Fibroblast of skin of back (primary cell): Measurements from ENCODE around the gene ZNF148. TPM values are rescaled to one million over a fixed set of nuclear protein-coding genes. Genes with fewer than 3 reads are reported as not detected.
A peak's percentile ranks its signal among the peaks of the same experiment; 100 is the strongest.
"Not testable (repeated sequence)": the region's sequence is repeated elsewhere in the genome, so short reads cannot be mapped to it uniquely, and the experiment has no call there.

ENCODE experiments used
- DNase-seq: peaks from one replicate; pipeline ENCODE4 v3.0.0-alpha.2; 2013
- polyA plus RNA-seq, 2 experiments: library from polyadenylated mRNA; unstranded; fragments of 120-200 nt; gene quantifications; one replicate each; pipeline ENCODE4 v1.2.1, GENCODE V29; 2013; ENCODE audit not compliant: insufficient read length in 2 of 2

The ZNF148 gene, protein sequence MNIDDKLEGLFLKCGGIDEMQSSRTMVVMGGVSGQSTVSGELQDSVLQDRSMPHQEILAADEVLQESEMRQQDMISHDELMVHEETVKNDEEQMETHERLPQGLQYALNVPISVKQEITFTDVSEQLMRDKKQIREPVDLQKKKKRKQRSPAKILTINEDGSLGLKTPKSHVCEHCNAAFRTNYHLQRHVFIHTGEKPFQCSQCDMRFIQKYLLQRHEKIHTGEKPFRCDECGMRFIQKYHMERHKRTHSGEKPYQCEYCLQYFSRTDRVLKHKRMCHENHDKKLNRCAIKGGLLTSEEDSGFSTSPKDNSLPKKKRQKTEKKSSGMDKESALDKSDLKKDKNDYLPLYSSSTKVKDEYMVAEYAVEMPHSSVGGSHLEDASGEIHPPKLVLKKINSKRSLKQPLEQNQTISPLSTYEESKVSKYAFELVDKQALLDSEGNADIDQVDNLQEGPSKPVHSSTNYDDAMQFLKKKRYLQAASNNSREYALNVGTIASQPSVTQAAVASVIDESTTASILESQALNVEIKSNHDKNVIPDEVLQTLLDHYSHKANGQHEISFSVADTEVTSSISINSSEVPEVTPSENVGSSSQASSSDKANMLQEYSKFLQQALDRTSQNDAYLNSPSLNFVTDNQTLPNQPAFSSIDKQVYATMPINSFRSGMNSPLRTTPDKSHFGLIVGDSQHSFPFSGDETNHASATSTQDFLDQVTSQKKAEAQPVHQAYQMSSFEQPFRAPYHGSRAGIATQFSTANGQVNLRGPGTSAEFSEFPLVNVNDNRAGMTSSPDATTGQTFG
- 20.1 TPM for polyA plus RNA-seq (2013, experiment 1 of 2; ENCODE audit: insufficient read length)
- 21.8 TPM for polyA plus RNA-seq (2013, experiment 2 of 2; ENCODE audit: insufficient read length)

DNA sequence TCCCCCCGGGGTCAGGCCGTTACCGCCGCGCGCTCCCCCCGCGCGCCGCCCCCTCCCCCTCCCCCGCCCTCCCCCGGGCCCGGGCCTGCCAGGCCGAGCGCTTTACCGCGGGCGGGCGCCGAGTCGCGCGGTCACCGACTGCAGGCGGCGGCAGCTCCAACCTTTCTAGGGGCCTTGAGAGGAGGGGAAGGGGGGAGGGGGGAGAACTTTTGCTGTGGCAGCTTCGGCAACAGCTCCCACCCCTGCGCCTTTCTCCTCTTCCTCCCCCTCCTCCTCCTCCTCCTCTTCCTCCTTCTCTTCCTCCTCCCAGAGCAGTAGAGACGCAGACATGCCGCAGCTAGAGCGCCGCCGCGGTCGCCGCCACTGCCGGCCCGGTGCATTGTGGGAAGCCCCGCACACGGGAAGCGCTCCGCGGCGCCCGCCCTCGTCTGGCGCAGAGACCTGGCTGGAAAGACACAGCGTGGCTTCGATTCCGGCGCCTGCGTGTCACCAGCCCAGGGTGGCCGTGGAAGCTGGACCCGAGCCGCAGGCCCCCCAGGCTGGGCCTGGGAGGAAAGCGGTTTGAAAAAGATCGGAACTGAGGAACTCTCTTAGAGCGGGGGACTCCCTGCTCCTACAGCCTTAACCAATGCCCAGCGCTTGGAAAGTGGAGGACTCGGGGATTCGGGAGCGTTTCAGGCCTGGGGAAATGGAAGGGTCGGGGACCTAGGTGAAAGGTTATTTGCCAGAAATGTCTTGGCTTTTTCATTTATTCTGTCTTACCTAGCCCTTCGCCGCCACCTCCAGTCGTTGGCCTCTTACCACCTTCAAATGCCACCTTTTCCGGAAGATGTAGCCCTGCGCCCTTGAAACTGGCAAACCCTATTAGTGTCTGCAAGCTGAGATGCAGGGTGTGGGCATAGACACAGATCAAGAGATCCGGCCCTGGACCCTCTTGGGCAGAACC, at the start of gene ZNF148:
Gene ZNF148 (minus strand): TSS at position 330 of the 946 bp plus-strand sequence. CDS start 61,685 bp downstream, outside the sequence.
- DNase-seq = peak; percentile 90

DNA sequence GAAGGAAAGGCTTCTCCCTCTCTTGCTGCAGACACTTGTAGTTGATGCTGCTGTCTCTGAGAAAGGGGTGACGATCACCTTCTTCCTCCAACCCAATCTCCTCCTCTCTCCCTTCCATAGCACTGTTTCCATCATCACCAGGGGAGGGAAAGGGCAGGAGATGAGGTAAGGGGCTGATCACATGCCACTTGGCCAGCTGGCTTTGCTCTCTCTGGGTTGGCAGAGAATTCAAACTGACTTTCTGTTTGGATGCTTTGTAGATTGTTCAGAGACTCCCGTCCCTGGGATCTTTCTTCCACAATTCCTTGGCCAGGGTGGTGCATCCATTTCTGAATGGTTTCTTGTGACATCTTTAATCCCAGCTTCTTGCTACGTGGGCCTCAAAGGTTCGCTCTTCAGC, 43.2 kb upstream of the ZNF148 start:
- DNase-seq = no peak

DNA sequence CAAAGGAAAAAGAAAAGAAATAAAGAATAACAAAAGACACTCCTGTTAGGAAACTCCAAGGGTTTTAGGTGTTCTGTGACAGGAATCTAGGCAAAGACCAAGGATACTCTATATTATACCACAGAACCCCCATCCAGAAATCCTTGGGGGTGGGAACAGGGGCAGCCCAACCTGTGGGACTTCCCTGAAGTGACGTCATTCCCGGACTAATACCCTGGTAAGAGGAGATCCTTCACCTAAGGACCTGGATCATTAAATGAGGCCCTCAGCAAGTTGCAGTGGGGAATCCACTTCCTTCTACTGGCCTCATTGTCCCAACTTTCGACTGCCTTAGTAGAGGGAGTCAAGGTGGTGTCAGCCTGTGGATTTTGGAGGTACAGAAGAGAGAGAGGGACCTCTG, 41.1 kb upstream of the ZNF148 start:
- no peak for DNase-seq

DNA sequence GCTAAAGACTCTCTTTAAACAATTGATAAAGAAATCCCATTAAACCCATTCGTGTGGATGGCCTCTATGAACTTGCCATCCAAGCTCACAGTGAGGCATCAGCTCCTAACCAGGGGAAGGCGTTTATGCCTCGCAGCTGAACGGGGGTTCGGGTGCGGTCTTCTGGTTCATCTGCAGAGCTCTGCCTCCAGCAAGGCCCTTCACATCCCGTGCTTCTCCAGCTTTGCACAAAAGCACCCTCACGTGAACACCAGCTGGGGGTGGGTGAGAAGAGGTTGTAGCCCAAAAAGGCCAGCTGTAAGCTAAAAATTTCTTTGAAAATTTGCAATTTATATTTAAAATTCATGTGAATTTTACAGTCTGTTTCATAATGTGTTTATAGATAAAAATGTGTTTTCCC, 39.5 kb upstream of the ZNF148 start:
- no peak for DNase-seq

DNA sequence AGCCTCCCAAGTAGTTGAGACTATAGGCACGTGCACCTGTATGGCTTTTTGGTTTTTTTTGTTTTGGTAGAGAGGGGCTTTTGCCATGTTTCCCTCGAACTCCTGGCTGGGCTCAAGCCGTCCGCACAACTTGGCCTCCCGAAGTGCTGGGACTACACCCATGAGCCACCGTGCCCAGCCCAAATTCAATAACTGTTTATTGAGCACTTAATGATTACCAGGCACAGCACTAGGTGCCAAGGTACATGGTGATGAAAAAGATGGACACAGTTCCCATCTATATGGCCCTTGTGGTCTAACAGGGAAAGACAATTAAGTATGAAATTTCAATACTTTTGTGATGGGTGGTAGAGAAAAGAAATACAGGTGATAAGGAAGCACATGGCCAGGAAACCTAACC, 35.8 kb upstream of the ZNF148 start:
- no peak for DNase-seq

DNA sequence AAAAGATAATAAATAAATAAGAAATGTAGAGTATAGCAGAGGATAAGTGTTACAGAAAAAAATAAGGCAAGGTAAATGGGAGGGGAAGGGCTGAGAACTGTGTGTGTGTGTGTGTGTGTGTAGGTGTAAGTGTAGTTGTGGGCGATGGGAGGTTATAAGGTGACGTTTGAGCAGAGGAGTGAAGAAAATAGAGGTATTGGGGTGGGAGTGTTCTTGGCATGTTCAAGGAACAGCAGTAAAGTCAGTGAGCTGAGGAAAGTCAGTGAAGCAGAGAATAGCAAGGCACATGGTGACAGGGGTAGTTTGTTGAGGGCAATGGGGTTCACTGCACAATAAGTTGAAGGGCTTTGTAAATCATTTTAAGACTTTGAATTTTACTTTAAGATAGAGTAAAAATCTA, 30.9 kb upstream of the ZNF148 start:
- DNase-seq = no peak

DNA sequence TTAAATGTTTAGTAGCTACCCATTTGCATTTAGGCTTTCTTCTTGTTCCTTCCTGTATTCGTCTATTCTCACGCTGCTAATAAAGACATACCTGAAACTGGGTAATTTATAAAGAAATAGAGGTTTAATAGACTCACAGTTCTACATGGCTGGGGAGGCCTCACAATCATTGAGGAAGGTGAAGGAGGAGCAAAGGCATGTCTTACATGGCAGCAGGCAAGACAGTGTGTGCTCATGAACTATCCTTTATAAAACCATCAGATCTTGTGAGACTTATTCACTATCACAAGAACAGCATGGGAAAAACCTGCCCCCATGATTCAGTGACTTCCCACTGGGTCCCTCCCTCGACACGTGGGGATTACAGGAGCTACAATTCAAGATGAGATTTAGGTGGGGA, 30.4 kb upstream of the ZNF148 start:
- DNase-seq = not testable (repeated sequence)

DNA sequence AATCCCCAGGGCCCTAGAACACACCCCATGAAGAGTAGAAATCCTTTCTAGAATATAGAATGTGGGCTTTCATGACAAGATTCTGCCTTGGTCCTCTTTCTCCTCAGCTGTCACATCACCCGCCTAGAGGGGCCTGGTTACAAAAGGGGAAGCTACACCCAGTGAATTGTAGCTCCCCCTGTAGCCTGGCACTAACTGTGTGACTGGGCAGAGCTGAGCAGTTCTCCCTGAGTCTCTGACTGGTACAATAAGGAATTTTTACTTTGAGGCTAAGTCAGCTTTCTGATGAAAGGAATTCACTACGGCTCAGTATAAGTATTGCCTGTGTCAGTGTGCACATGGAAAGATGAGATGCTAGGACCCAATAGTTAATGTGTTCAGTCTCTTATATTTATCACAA, 28.7 kb upstream of the ZNF148 start:
- DNase-seq = peak; percentile 88

DNA sequence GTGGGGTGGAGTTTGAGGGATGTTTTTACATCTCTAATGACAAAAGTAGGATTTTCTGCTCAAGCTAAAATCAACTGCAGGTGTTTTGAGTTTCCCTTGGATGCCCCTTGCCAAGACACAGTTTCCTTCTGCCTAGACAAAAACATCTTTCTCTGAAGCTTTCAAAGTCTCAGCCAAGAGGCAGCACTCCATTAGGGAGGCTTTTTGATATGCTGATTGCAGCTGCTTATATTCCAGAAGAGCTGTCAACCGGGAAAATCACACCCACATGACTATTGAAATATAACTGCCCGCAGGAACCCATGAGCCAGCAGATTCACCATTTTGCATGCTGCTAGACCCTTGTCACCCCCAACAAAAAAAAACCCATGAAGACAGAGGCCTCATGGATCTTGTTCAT, 27.5 kb upstream of the ZNF148 start:
- DNase-seq = no peak

DNA sequence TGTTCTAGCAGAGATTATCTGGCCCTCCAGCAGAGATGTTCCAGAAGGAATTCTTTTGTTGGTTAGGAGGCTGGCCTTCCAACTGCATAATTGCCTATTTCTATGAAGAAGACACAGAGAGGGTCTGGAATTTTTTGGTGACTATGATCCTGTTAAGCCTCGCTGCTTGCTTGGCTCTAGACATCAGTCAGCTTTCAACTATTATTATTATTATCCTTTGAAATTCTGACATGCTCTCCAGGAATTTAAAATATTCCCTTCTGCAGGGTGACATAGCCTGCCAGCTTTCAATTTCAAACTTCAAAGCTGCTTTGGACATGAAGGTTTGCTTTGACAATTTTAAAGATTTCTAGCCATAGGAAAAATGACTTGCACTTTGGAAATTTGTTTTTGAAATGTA, 26.3 kb upstream of the ZNF148 start:
- peak; percentile 94 for DNase-seq

DNA sequence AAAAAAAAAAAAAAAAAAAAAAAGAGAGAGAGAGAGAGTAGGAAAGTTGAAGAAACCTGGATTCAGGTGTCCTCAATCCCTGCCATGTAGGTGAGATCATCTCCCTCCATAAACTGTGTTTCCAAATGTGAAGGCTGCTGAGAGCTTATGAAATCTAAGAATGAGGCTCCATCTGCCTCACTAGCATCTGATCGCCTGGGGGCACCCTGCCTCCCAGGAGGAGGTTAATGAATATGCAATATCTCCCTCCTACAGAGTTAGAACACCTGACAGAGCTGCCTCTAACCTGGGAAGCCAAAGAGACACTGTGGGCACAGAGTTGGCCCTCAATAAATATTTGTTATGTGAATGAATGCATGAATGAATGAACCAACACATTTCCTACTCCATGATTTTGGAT, 23.8 kb upstream of the ZNF148 start:
- DNase-seq = no peak

DNA sequence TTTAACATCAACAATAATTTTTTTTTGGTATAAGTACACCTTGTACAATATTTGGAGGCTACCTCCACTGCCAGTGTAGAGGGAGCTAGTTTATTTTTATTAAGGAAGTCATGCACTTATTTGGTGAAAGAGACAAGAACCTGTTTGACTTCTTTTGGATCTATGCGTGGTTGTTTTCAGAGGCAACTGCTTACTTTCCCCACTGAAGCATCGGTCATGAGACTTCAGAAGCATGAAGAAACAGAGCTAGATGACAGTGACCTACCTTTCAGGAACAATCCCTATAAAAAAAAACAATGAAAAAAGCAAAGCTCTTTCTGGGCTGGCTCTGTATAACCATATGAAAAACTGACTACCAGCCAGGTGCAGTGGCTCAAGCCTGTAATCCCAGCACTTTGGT, 20.0 kb upstream of the ZNF148 start:
- DNase-seq = no peak

DNA sequence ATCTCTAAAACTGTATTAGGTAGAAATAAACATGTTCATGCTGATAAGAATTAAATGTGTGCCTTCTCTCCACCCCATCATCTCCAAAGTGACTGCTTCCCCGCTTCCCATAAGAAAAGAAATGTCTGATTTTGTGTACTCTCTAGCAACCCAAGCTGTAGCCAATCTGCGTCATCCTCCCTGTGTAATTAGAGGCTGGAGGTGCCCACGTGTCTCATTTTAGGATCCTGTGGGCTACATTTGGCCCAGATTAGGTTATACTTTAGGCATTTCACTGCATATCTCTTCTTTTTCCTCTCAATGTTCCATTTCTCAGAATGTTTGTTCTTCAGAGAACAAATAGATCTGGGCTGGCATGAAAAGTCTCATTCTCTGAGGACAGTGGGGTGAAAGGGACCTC, 19.3 kb upstream of the ZNF148 start:
- DNase-seq = no peak

DNA sequence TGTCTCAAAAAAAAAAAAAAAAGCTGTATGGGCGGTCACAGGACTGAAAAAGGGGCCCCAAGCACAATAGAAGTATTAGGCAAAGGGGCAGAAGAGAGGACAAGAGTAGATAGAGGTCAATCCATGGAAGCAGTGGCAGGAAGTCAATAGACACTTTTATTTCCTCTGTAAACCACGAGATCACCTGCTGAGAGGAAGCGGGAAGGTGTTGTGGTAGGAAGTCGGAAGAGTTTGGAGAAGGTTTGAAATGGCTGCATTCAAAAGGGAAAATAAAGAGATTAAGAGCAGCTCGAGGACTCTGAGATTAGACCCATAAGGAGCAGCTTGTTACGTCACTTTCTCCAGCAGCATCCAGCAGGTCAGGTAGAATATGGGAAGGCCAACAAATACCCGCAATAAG, 14.2 kb upstream of the ZNF148 start:
- no peak for DNase-seq

DNA sequence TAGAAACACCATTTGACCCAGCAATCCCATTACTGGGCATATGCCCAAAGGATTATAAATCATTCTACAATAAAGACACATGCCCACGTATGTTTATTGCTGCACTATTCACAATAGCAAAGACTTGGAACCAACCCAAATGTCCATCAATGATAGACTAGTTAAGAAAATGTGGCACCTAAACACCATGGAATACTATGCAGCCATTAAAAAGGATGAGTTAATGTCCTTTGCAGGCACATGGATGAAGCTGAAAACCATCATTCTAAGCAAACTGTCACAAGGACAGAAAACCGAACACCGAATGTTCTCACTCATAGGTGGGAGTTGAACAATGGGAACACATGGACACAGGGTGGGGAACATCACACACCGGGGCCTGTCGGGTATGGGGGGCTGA, 13.2 kb upstream of the ZNF148 start:
- DNase-seq = not testable (repeated sequence)

DNA sequence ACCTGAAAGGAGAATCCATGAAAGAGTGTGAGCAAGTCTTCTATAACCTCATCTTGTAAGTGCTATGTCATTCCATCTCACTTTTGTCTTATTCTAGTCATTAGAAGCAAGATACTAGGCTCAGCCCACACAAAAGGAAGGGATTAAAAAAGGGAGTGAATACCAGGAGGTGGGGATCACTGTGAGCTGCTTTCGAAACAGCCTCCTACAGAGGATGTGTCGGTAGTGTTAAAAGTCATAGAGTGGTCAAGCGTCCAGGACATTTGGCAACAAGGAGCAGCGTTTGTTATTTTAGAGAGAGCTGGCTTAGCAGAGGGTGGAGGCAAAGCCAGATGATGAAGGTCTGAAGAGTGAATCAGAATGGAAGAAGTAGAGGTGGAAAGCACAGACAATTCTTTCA, 11.7 kb upstream of the ZNF148 start:
- DNase-seq = no peak

DNA sequence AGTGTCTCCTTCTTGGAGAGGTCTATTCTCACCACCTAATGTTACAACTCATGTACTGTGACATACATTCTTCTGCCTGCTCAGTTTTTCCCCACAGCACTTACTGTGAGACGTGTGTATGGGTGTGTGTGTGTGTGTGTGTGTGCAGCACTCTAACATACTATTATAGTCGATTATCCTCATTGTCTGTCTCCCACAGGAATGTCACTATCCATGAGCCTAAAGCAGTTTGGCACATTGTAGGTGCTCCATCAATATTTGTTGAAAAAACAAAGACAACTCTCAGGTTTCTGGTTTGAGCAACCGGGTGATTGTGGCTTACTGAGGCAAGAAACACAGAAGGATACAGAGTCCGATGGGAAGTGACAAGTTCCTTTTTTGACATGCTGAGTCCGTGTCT, 8.6 kb upstream of the ZNF148 start:
- no peak for DNase-seq

DNA sequence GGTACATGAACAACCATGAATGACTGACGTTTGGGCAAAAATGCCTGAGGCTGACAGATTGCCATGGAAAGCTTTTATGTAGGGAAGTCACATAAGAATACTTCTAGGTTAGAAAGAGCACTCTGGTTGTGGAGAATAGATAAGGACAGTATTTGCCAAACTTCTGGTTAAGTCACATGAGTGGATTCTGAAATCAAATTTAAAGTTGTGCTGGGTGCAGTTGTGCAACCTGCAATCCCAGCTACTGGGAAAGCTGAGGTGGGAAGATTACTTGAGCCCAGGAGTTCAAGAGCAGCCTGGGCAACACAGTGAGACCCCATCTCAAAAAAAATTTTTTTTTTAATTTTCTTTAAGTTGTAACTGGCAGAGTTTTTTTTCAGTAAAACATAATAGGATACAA, 7.2 kb upstream of the ZNF148 start:
- no peak for DNase-seq

DNA sequence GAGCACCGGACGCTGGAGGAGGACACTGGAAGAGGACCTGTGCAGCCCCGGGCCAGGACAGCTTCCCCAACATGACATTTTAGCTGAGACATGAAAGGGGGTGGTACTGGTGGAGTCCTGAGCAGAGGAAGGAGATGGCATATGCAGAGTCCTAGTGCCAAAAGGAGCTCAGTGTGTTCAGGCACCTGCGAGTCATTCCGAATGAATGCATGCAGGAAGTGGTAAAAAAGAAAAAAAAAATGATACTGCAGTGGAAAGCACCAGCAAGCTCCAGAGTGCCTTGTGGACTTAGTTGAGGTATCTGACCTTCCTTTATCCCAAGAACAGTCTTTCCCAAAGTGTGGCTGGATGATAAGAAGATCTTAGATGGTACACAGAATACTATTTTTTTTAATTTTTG, 6.6 kb upstream of the ZNF148 start:
- peak; percentile 83 for DNase-seq

DNA sequence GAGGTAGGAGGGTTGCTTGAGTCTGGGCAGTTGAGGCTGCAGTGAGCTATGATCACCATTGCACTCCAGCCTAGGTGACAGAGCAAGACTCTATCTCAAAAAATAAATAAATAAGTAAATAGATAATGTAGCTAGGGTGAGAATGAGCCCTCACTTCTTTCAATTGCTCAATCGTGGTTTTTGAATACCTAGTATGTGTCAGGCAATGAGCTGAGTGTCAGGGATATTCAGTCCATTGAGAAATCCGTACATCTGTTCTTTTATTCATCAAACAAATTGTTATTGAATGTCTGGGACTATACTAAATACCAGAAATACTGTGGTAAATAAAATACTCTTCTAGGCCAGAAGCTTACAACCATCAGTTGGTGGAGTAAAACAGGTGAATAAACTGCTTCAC, 6.2 kb upstream of the ZNF148 start:
- no peak for DNase-seq

DNA sequence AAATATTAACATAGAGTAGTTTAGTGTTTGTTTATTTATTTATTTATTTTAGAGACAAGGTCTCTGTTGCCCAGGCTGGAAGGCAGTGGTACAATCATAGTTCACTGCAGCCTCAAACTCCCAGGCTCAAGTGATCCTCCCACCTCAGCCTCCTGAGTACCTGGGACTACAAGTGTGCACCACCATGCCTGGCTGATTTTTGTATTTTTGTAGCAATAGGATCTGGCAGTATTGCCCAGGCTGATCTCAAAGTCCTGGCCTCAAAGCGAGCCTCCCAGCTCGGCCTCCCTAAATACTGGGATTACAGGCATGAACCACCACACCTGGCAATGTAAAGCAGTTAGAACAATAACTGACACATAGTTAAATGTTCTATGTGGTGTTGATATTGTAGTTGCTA, 4.4 kb upstream of the ZNF148 start:
- DNase-seq = no peak

DNA sequence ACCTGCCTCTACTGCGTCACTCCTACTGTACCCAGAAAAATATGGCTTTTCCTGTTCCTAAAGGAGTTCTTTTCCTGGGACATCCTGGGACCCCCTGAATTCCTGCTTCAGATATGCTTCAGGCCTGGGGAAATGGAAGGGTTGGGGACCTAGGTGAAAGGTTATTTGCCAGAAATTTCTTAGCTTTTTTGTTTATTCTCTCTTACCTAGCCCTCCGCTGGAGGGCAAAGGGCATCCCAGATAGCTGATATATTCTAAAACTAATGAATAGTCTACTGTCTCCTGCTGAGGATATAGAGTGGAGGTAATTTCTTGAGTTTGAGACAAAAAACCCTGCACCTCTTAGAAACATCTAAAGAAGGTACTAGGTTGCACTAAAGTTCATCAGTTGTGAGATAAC, 3.6 kb upstream of the ZNF148 start:
- no peak for DNase-seq
